ENCODE results near the gene SMIM32.
A peak's percentile ranks its signal among the peaks of the same experiment; 100 is the strongest.

Gene SMIM32

DNA sequence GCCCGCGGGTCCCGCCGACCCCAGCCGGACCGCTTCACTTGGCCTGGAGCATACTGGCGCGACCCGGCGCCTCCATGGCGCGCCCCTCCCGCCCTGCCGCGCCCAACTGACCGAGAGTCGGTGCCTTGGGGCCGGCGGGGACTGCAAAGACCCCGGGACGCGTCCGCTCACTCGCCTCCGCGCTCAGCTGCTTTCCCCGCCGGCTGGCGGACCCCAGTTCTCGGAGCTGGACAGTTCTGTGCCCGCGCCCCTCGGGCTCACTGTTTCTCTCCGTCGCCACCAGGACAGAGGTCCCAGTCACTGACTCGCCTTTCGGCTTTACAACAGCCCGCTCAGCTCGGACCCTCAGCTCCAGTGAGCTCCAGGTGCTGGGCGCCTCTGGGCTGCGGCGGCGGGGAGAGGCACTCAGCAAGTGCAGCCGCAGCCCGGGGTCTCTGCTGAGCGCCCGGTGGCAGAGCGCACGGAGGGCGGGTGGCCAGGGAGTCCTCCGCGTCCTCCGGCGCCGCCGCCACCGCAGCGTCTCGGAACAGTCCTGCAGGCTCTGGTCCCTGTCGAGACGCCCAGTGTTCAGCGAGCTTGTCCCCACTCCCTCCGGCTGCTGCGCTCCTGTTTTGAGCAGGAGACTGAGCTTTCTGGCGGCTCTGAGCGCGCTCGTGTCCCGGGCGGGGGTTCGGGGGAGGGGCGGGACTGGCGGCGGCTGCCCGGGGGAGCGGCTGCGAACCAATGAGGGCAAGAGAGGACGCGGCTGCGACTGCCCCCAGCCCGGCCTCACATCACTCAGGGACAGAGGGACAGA is at the start of gene SMIM32:
Gene SMIM32 (minus strand): TSS at position 637 of the 796 bp plus-strand sequence. CDS start 638 bp downstream, outside the sequence.
- DNase-seq (ENCODE audit: low read depth, low spot score) = peak; percentile 66

DNA sequence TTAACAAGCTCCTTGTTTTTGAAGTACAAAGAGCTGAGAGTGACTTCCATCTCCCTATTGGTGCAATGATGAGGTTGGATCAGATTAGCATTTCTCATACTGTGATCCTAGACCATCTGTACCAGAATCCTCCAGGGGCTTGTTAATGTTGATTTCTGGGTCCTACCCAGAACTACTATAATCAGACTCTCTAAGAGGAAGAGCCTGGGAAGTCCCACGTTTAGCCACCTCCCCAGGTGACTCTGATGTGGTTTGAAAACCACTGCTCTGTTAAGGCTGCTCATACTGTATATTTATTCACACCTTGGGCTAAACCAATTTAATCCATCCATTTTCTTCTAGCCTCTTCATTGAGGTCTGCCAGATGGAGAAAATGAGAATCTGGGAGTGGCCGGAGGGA is 49.6 kb upstream of the SMIM32 start:
- no peak for DNase-seq (ENCODE audit: low read depth, low spot score)

DNA sequence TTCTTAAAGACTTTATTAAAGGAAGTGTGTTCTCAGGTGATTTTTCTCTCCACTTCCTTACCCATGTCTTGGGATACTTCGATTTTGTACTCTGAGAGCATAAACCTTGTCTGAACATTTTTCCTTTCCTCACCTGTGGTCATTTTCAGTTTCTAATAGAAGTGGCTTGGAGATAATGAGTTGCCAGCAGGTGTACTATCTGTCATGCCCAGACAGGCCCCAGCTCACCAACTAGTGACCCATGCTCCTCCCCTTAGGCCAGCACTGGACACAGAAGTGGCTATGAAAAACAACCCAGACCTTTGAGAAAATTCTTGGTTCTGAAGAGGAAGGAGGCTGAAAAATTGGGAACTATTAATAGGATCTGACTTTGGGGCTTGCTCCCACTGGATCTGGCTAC is 49.2 kb upstream of the SMIM32 start:
- no peak for DNase-seq (ENCODE audit: low read depth, low spot score)

DNA sequence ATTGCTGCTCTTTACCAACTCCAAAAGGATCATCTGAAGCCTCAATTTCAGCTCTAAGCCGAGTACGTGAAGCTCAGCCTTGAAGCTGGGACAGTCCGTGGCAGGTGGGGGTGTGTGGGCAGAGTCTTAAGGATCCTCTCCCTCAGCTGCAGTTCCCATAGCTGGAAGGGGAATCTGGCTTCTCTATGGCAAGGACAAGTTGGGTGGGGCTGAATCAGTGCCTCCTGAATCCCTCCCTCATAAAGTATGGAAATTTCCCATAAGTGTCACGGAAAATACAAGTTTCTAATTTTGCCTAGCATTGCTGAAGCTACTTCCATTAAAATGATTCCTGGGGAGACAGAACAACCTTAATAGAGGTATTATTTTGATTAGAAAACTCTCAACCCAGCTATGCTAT is 47.9 kb upstream of the SMIM32 start:
- no peak for DNase-seq (ENCODE audit: low read depth, low spot score)

DNA sequence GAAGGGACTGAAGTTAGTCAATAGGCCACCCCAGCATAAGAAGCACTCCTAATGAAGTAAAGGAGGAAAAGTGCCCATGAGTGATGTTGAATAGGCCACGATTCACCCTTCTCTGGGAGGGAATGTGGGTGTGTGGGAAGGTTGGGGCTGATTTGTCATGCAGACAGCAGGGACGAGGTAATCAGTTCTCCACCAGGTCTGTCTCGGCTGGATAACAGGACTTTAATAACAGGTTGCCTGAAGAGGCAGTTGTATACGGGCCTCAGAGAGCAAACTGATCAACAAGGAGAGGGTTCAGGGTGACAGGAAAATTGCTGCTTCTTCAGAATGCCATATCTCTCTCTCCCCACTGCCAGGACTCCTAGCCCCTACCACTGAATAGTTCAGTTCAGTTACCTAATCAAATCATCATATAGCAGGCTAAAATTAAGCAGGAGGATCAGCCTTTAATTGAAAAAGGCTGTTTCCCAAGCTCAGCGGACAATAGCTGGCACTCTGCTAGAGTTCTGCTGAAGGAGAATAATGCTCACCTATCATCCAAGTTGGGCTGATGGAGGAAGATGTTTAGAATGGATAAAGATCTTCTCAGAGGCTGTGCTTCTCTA is 43.6 kb upstream of the SMIM32 start:
- DNase-seq (ENCODE audit: low read depth, low spot score) = no peak

DNA sequence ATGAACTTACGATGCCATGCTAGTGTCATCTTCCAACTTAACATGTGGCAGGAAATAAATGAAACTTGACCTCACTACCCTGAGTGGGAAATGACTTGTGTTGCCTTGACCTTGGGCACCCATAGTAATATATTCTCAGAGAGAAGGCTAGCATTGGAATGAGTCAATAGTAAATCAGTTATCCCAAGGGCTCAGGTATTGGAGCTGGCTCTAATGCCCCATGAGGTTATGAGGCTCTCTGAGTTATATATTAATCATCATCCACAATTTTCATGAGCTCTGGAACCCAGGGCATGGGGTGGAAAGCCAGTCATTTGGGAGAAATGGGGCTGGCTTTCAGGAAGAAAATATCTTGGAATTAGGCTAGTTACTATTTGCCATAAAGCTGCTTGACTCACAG is 42.4 kb upstream of the SMIM32 start:
- DNase-seq (ENCODE audit: low read depth, low spot score) = no peak

DNA sequence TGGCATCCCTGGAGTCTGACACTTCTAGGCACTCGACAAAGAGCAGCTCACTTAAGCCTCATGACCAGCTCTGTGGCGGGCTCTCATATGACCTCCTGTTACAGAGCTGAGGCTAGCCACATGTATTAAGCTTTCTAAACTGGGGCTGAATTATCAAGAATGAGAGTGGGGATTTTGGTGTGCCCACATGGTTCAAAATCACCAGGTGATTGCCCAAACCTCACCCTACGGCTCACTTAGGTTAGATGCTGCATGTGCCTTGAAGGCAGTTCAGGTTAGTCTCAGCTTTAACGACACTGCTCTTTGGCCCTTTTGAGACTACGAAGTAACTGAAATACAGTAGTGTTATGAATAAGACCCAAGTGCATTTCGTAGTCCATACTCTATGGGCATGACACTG is 39.4 kb upstream of the SMIM32 start:
- DNase-seq (ENCODE audit: low read depth, low spot score) = no peak

DNA sequence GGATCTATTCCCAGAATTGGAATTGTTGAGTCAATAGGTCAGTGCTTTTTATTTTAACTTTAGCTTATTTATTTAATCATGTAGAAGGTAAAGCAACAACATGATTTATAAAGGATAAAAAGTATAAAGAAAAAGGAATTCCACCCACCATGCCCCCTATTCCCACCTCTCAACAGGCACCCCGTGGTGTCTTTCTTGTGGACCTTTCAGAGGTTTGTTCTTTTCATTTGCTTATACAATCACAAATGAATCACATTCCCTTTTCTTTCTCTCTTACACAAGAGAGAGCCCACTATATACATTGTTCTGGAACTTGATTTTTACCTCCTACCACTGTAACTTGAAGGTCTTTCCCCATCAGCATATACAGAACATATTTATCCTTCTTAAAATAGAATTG is 37.2 kb upstream of the SMIM32 start:
- no peak for DNase-seq (ENCODE audit: low read depth, low spot score)

DNA sequence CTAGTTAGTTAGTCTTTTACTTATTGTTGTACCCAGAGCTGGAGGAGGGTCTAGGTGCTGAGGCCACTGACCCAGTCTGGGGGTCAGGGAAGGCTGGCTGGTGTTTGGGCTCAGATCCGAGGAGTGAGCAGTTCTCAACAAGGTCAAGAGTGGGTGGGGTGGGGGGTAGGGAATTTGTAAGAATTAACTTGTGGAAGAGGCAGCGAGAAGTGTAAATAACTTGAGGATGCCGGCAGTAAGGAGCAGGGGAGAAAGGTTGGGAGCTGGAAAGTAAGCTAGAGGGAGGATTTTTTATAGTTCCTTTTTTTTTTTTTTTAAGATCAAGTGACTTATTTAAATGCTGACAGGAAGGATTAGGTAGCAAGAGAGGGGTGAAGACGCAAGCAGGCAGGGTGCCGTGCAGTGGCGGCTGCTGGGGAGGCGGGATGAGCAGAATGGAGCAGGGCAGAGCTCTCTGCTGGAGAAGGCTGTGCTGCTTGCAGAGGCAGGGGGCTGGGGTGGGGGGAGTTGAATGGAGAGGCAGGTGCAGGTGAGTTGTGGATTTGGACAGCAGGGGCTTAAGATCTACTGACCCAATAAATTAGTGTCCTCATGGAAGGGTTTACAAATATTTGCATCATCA is 35.3 kb upstream of the SMIM32 start:
- DNase-seq (ENCODE audit: low read depth, low spot score) = no peak

DNA sequence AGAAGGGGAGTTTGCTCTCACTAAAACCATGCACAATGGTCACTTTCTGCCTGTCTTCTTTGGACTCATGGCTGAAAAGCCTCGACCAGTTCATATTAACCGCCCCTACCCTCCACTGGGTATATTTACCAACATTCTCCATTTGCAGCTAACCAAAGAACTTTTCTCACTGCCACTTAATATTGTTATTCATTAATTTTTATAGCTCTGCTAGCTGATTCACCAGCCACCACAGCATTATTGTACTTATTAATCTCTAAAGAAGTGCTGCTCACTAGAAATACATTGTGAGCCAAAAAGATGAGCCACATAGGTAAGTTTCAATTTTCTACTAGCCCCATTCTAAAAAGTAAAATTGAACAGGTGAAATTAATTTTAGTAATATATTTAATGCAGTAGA is 33.4 kb upstream of the SMIM32 start:
- DNase-seq (ENCODE audit: low read depth, low spot score) = no peak

DNA sequence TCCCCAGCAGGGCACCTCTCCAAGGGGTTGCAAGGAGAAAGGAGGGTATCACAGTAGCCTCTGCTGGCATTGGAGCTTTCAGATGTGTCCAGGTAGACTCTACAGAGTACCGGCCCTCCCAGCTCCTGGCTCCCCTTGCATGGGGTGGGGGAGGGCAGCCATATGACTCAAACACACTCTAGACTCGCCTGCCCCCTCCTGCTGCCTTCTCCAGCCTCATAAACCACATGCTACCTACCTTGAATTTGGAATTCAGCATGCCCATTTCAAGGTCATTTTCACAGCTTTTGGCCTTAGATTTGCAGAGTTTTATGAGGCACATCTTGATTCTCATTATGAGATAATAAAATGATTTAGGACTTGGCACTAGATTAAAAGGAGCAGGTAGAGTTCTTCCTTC is 32.8 kb upstream of the SMIM32 start:
- no peak for DNase-seq (ENCODE audit: low read depth, low spot score)

DNA sequence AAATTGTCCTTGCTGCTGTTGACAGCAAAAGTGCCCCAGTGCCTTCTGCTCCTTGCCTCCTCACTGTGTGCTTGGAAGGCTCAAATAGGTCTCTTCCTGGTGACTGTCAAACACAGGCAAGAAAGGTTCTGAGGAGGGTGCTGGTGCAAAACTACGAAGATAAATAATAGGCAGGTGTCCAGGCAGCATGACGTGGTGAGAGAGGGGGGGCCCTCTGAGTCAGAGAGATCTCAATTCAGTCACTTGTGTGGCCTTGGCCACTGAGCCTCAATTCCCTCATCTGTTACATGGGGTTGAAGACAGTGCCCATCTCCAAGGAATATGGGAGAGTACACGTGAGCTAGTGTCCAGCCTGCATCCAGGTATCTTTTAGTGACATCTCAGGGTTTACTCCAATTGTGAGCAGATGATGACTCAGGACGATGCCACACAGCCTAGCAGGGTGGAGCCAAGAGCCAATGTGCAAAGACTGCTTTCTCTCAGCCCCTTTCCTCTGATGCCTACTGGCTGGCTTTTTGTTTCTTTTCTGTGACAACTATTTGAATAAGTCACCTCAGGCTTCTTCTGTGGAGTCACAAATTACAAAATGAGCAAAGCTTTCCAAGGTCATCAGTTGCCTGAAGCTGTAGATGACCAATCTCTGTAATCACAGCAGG is 29.7 kb upstream of the SMIM32 start:
- DNase-seq (ENCODE audit: low read depth, low spot score) = no peak

DNA sequence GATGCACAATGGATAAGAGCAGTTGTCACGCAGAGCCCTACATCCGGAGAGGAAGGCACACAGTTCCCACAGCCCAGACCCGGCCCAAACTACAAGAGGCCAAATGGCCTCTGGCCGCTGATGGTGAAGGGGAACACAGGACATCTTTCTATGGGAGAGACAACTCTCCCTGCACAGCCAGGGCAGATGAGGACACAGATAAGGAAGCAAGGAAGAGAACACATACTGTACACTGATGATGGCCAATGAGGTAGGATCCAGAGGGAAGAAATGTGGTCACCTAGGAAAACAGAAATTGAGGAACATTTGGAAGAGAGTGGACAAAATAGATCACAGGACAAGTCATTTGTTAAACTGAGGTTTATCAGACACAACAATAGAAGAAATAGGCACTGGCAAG is 28.4 kb upstream of the SMIM32 start:
- DNase-seq (ENCODE audit: low read depth, low spot score) = no peak

DNA sequence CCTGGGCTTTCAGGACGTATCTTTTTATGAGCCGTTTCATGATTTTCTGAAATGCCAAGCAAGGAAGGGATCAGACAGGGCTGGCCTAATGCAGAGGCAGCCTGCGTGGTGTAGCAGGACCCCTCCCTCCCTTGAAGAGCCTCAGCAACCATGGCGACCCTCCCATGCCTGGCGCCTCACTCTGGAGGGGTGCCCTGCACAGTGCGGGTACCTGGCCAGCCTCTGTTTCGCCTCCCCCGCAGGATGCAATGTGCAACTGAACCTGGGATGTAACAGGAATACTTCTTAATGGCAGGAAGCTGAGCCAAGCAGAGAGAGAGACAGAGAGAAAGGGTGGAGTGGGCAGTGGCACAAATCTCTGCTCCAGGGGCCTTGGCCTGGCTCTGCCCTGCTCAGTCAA is 23.3 kb upstream of the SMIM32 start:
- DNase-seq (ENCODE audit: low read depth, low spot score) = no peak

DNA sequence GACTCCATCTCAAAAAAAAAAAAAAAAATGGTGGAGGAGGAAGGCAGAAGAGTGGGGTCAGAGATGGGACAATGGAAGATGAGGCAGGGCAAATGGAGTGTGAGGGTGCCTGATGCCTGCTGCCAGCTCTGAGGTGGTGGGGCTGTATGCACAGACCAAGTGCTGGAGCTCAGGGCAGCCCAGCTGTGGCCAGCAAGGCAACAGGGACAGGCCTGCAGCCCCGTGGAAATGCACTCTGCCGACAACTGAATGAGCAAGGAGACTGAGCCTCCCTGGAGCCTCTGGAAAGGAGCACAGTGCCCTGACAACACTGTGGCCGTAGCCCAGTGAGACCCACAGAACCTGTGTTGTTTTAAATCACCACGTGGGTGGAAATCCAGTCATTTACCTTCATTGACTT is 22.9 kb upstream of the SMIM32 start:
- DNase-seq (ENCODE audit: low read depth, low spot score) = no peak

DNA sequence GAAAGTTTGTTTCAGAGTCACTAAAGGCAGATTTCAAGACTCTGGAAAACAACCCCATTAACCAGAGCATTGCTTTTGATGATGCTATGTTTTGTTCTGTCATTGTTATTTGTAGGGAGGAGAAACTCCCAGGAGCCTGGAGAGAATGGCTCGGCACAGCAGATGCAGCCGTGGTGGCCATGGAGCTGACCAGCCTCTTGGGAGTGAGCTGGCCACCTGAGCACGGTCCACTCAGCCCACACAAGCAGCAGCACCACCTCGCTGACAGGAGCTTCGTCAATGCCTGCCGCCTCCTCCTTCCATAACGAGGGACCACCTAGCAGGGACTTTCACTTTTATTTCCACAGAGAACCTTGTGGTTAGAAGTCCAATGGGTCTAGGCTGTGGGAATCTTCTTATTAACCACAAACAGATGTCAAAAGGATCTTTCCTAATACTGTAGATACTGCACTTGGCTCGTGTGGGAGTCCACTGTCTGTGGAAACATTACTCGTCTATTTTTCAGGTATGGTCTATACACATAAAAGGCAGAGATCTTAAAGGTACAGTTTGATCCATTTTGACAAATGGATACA is 21.0 kb upstream of the SMIM32 start:
- DNase-seq (ENCODE audit: low read depth, low spot score) = no peak

DNA sequence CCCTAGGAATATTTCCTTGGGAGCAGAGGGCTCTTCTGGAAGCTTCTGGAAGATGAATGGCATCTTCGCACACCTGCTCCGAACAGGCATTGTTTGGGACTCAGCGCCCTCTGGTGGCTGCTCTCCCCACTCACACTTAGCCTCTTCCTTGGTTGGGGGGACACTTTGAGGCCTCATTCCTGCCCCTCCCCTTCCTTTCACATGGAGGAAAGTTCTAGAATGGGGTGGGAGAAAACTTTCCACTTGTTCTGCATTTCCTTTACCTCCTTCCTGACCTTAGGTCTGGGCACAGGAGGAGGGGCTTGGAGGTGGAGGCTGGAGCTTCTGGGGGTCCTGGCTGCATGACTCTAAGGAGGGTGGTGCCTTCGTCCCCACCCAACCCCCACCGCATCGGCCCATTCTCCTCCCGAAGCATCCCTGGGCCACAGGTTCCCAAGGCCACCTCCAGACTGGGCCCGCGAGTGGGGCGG is 19.3 kb upstream of the SMIM32 start:
- DNase-seq (ENCODE audit: low read depth, low spot score) = peak; percentile 68

DNA sequence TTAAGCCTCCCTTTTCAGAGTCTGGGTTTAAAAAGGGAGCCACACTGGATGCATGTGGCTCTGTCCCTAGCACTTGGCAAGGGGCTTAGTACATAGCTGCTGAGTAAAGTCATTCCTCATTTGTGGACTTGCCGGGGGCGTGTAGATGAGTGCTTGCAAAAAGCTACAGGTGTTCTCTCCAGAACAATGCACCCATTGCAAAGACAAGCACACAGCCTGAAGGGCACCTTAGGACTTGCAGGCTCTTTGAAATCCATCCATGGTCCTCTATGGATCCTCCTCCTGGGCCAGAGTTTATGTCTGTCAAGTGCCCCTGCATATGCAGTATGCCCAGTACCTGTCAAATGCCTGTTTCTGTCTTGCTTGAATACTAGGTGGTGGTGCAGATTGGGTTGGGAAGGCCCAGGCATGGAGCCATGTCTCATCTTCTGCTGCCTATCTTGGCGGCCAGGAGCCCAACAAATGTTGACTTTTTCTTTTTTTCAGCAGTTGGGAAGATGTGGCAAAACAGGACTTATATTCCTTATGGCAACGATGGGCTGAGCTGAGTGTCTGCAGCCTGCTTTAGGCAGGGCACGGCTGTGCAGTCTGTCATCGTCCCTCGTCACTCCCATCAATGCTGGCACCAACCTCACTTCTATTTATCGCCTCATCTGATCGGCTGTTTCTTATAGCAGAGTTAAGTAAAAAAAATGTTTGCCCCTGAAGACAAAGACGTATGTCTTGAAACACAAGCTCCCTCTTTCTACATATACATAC is 18.5 kb upstream of the SMIM32 start:
- no peak for DNase-seq (ENCODE audit: low read depth, low spot score)

DNA sequence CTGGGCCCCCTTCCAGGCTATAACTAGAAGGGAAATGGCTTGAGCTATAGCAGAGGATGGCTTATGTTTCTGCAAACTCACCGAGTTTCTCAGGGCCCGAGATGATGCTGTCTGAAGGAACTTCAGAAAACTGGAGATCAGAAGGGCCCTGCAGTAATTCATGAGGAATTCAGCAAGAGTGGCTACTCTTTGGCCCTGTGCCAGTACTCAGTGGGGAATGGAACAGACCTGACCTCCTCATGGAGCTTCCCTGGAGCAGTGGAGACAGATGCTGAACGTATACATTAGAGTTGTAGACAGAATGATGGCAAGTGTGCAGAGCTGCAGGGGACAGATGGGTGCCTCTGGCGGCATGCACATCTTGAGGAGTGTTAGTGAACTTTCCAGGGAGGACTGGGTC is 17.3 kb upstream of the SMIM32 start:
- DNase-seq (ENCODE audit: low read depth, low spot score) = peak; percentile 34

DNA sequence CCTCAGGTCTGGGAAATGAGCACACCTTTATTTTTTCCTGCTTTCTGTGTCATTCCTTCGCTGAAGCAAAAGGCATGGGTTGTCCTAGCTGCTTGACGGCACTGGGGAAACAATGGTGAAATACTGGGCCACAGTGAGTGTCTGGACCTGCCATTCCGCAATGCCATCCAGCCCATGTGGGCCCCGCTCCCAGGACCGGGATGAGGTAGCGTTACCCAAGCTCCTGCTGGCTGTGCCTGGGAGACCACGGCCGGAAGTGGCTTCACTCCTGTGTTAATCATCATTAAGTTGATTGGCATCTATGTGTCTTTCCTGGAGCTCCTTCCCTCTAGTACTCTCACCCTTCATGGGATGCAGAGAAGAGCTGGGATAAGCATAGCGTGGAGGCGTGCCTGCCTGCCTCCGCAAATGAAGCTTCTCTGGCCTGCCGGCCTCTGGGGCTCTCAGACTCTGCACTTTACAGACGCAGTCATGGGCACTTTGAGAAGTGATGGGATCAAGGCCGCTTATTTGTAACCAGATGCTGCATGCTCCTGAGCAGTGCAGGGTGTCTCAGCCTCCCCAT is 16.5 kb upstream of the SMIM32 start:
- no peak for DNase-seq (ENCODE audit: low read depth, low spot score)

DNA sequence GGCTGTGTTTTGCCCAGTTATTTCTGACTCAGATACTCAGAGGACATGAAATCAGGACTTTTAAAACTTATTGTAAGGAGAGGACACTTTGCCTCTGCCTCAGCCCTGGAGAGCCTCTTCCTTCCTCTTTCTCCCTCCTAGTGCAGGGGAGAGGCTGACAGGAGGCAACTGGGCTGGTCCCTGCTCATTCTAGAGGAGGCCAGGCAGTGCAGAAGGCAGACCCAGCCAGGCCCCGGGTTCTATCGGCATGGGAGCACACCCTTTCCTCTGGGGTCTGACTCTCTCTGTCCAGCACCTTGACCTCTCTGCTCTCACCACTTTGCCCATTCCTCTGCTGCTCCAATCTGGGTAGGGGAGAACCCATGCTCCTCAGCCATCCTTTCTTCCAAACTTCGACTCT is 16.0 kb upstream of the SMIM32 start:
- DNase-seq (ENCODE audit: low read depth, low spot score) = no peak

All from astrocyte of the hippocampus (primary cell).